Measurements from ENCODE around the gene PUS1. TPM values are rescaled to one million over a fixed set of nuclear protein-coding genes. Genes with fewer than 3 reads are reported as not detected.

PUS1 gene
- total RNA-seq, 1 experiment from 2014 or later: 77.3 TPM

GRCh38 chr12:131971226-131971625, 42.1 kb downstream of the PUS1 start:
- H3K27me3 ChIP-seq (ENCODE audit: insufficient read depth, low read length): no peaks in the 10 kb centered on the region
- no peaks in the 10 kb centered on the region for H3K4me1 ChIP-seq (ENCODE audit: control insufficient read depth in 1 of 2, insufficient read depth in 2 of 2, low read length in 2 of 2)
- H3K4me2 ChIP-seq (ENCODE audit: low read length): no peak overlapping the region
- H2AFZ ChIP-seq (ENCODE audit: low read depth, low read length, poor library complexity, severe bottlenecking): no peak overlapping the region
- peaks cover 13% of the 10 kb centered on the region for H4K20me1 ChIP-seq (ENCODE audit: insufficient read depth)
- no peak overlapping the region for H3K9ac ChIP-seq (ENCODE audit: low read length)
- CTCF ChIA-PET: no interaction called here
- H3K79me2 ChIP-seq (ENCODE audit: insufficient read depth, low read length): peaks cover 98% of the 10 kb centered on the region
- H3K9me3 ChIP-seq (ENCODE audit: control insufficient read depth in 1 of 2, insufficient read depth in 1 of 2, low read depth in 1 of 2, low read length in 2 of 2): no peaks in the 10 kb centered on the region
- intact Hi-C loops (cut with micrococcal nuclease): no loop called here
- POLR2A ChIA-PET: no interaction called here
- H3K4me3 ChIP-seq (replicated peaks in 1 of 2; ENCODE audit: low read depth in 1 of 2, low read length in 2 of 2): no peak overlapping the region
- no peaks in the 10 kb centered on the region for H3K36me3 ChIP-seq (ENCODE audit: control insufficient read depth in 1 of 2, insufficient read depth in 2 of 2, low read length in 2 of 2)
- ATAC-seq (no peak), DNase-seq (ENCODE audit: low read depth, low spot score) (no peak)
- H3K27ac ChIP-seq (ENCODE audit: low read depth, low read length): no peak overlapping the region
- H3K9me2 ChIP-seq (ENCODE audit: insufficient read depth): no peaks in the 10 kb centered on the region
- RAD21 ChIA-PET (ENCODE audit: low non-redundant PET in 1 of 2, low total read pairs in 2 of 2, uncharacterized antibody in 2 of 2, unreplicated experiment in 2 of 2): no interaction called here
- BruUV-seq (replicated peaks): no TSS peak
- TF ChIP-seq ELF1 (IDR thresholded peaks at IDR 0.05; ENCODE audit: borderline replicate concordance, low read depth) (no peak), ZNF274 (IDR thresholded peaks at IDR 0.05; ENCODE audit: low read depth, low read length) (no peak), ZBTB33 (IDR thresholded peaks at IDR 0.05; ENCODE audit: extremely low read depth, insufficient replicate concordance, low read length) (no peak), CBX3 (IDR thresholded peaks at IDR 0.05; ENCODE audit: low read depth) (no peak), CTCF (IDR thresholded peaks at IDR 0.05 in 2 of 3, conservative IDR thresholded peaks at IDR 0.05 in 1 of 3; ENCODE audit: borderline replicate concordance in 1 of 3, insufficient read depth in 1 of 3, low read depth in 2 of 3, low read length in 2 of 3) (no peak), ZFX (IDR thresholded peaks at IDR 0.05) (no peak), SRF (IDR thresholded peaks at IDR 0.05; ENCODE audit: low read depth) (no peak), POLR2AphosphoS5 (IDR thresholded peaks at IDR 0.05; ENCODE audit: low read depth, low read length) (no peak), CEBPB (IDR thresholded peaks at IDR 0.05; ENCODE audit: low read depth) (no peak), ATF3 (IDR thresholded peaks at IDR 0.05) (no peak), EZH2phosphoT487 (IDR thresholded peaks at IDR 0.05; ENCODE audit: borderline replicate concordance) (no peak), YY1 (IDR thresholded peaks at IDR 0.05; ENCODE audit: extremely low read depth, insufficient replicate concordance, low read depth, low read length) (no peak), FOSL1 (IDR thresholded peaks at IDR 0.05; ENCODE audit: low read depth) (no peak), POLR2A (IDR thresholded peaks at IDR 0.05; ENCODE audit: borderline replicate concordance, extremely low read depth, insufficient read depth, insufficient read length) (no peak), SP1 (IDR thresholded peaks at IDR 0.05; ENCODE audit: low read depth) (no peak)

All from HCT116 (cell line).